ENCODE results near the gene SIX5.

- TF ChIP-seq CTCF (tag by site-specific recombination; IDR thresholded peaks at IDR 0.05) (no peak; the same call in 1 of the 2 replicates), ZNF274 (IDR thresholded peaks at IDR 0.05; ENCODE audit: low read length) (no peak), ZNF274 (tag by site-specific recombination; IDR thresholded peaks at IDR 0.05; ENCODE audit: borderline replicate concordance) (no peak), HOXC10 (CRISPR knock-in tag; IDR thresholded peaks at IDR 0.05) (no peak), ZSCAN30 (tag by site-specific recombination; IDR thresholded peaks at IDR 0.05) (0 out of 2 replicates have a peak, but pooled peaks have one; percentile 49), ZNF133 (tag by site-specific recombination; IDR thresholded peaks at IDR 0.05) (no peak), ZNF510 (tag by site-specific recombination; IDR thresholded peaks at IDR 0.05; ENCODE audit: insufficient replicate concordance) (no peak)
These were observed 1.6 kb downstream of the SIX5 start for GRCh38 chr19:45767410-45767880.
